HCT116 (cell line): ENCODE results near the gene CRYBG3. TPM values are rescaled to one million over a fixed set of nuclear protein-coding genes. Genes with fewer than 3 reads are reported as not detected.

Experiments
- ATAC-seq: fragments of 200-7000 bp; cut with Tn5 transposase; 2 replicates; pipeline ENCODE4 v1.9.1; 2020; ENCODE audit warnings: mild to moderate bottlenecking, moderate library complexity
- BruUV-seq: library from RNA; stranded (reverse); fragments of 400-500 nt; replicated peaks from 2 replicates; lab custom pipeline; 2021; lab: Mats Ljungman, UMichigan
- CTCF ChIA-PET: fragments of 300-600 bp; sonication (Branson Sonifier 250); formaldehyde crosslinking; loops from one replicate; lab custom pipeline; 2021; ENCODE audit warnings: antibody characterized with exemption; lab: Charles Lee
- POLR2A ChIA-PET: fragments of 300-600, 350-600 bp; sonication (Branson Sonifier 250); formaldehyde crosslinking; loops from one replicate; lab custom pipeline; 2021; ENCODE audit warnings: antibody characterized with exemption; lab: Charles Lee
- RAD21 ChIA-PET, 2 experiments: fragments of 300-600 bp; sonication (Branson Sonifier 250); formaldehyde crosslinking; loops; one replicate each; lab custom pipeline; 2023; ENCODE audit warnings: low total read pairs in 2 of 2; ENCODE audit not compliant: uncharacterized antibody in 2 of 2, unreplicated experiment in 2 of 2, low non-redundant PET in 1 of 2; lab: Charles Lee
- DNase-seq: peaks from one replicate; pipeline ENCODE4 v3.0.0-alpha.2; 2010; ENCODE audit warnings: low read depth, low spot score
- H2AFZ ChIP-seq: fragments of 200-600 bp; shearing (Covaris generic), sonication (generic); 2 replicates; pipeline ENCODE4 v1.6.1; 2017; ENCODE audit warnings: low read depth, mixed run types, mixed read lengths, antibody characterized with exemption, low read length; ENCODE audit not compliant: poor library complexity, severe bottlenecking
- H3K27ac ChIP-seq: 2 replicates; pipeline ENCODE4 v1.5.1; 2012; ENCODE audit warnings: low read depth, low read length
- H3K27me3 ChIP-seq: fragments of 200-600 bp; sonication (generic); 2 replicates; pipeline ENCODE4 v1.6.1; 2016; ENCODE audit warnings: mixed run types, low read length, mixed read lengths; ENCODE audit not compliant: insufficient read depth
- H3K36me3 ChIP-seq, 2 experiments: fragments of 200-500 bp in 1 of 2; fragments of 200-600 bp in 1 of 2; sonication (Bioruptor generic) in 1 of 2; sonication (generic) in 1 of 2; 2 replicates each; pipeline versions ENCODE4 v1.5.1 to v1.6.1; 2014 to 2016; ENCODE audit warnings: low read length in 2 of 2, inconsistent platforms in 1 of 2, mixed read lengths in 1 of 2, mixed run types in 1 of 2; ENCODE audit not compliant: insufficient read depth in 2 of 2, control insufficient read depth in 1 of 2
- H3K4me1 ChIP-seq, 2 experiments: fragments of 200-600 bp in 1 of 2; sonication (generic) in 1 of 2; 2 replicates each; pipeline versions ENCODE4 v1.5.1 to v1.6.1; 2012 to 2017; ENCODE audit warnings: low read length in 2 of 2, inconsistent platforms in 1 of 2, mild to moderate bottlenecking in 1 of 2, mixed read lengths in 1 of 2, mixed run types in 1 of 2, moderate library complexity in 1 of 2; ENCODE audit not compliant: insufficient read depth in 2 of 2, control insufficient read depth in 1 of 2
- H3K4me2 ChIP-seq: fragments of 200-600 bp; sonication (generic); 2 replicates; pipeline ENCODE4 v1.6.1; 2017; ENCODE audit warnings: mixed run types, low read length, mixed read lengths
- H3K4me3 ChIP-seq, 2 experiments: fragments of 200-600 bp in 1 of 2; sonication (generic) in 1 of 2; replicated peaks in 1 of 2; 2 replicates each; pipeline ENCODE4 v1.5.1; 2011 to 2016; ENCODE audit warnings: low read length in 2 of 2, control low read depth in 1 of 2, low read depth in 1 of 2, mild to moderate bottlenecking in 1 of 2, mixed read lengths in 1 of 2, mixed run types in 1 of 2
- H3K79me2 ChIP-seq: fragments of 200-600 bp; sonication (generic); 2 replicates; pipeline ENCODE4 v1.6.1; 2017; ENCODE audit warnings: mild to moderate bottlenecking, mixed run types, low read length, moderate library complexity, mixed read lengths; ENCODE audit not compliant: insufficient read depth
- H3K9ac ChIP-seq: fragments of 200-600 bp; sonication (generic); 2 replicates; pipeline ENCODE4 v1.6.1; 2016; ENCODE audit warnings: low read length, mixed read lengths
- H3K9me2 ChIP-seq: fragments of 200-600 bp; sonication (generic), shearing (Covaris generic); 2 replicates; pipeline ENCODE4 v1.6.1; 2017; ENCODE audit warnings: mixed run types, mild to moderate bottlenecking, moderate library complexity; ENCODE audit not compliant: insufficient read depth
- H3K9me3 ChIP-seq, 2 experiments: fragments of 200-500 bp in 1 of 2; fragments of 200-600 bp in 1 of 2; sonication (Bioruptor generic) in 1 of 2; sonication (generic) in 1 of 2; 2 replicates each; pipeline ENCODE4 v1.6.1; 2014 to 2017; ENCODE audit warnings: low read length in 2 of 2, mixed read lengths in 2 of 2, inconsistent platforms in 1 of 2, low read depth in 1 of 2, mild to moderate bottlenecking in 1 of 2, mixed run types in 1 of 2, moderate library complexity in 1 of 2; ENCODE audit not compliant: control insufficient read depth in 1 of 2, insufficient read depth in 1 of 2
- H4K20me1 ChIP-seq: fragments of 200-600 bp; sonication (generic), shearing (Covaris generic); 2 replicates; pipeline ENCODE4 v1.6.1; 2017; ENCODE audit warnings: mixed run types, mild to moderate bottlenecking, moderate library complexity; ENCODE audit not compliant: insufficient read depth
- ATF3 ChIP-seq: IDR thresholded peaks from 2 replicates; pipeline ENCODE4 v1.6.1; 2012
- CBX3 ChIP-seq: IDR thresholded peaks from 2 replicates; pipeline ENCODE4 v1.6.1; 2012; ENCODE audit warnings: low read depth
- CEBPB ChIP-seq: IDR thresholded peaks from 2 replicates; pipeline ENCODE4 v1.6.1; 2012; ENCODE audit warnings: low read depth
- ELF1 ChIP-seq: IDR thresholded peaks from 2 replicates; pipeline ENCODE4 v1.6.1; 2012; ENCODE audit warnings: low read depth, borderline replicate concordance
- EZH2 ChIP-seq: fragments of 200-600 bp; sonication (generic); IDR thresholded peaks from 2 replicates; pipeline ENCODE4 v1.6.1; 2017; ENCODE audit warnings: antibody characterized with exemption, mixed run types
- FOSL1 ChIP-seq: IDR thresholded peaks from 2 replicates; pipeline ENCODE4 v1.6.1; 2012; ENCODE audit warnings: low read depth
- JUND ChIP-seq: IDR thresholded peaks from 2 replicates; pipeline ENCODE4 v1.6.1; 2012
- MAX ChIP-seq: IDR thresholded peaks from 2 replicates; pipeline ENCODE4 v1.6.1; 2012
- POLR2A ChIP-seq: IDR thresholded peaks from 2 replicates; pipeline ENCODE4 v1.7.0; 2011; ENCODE audit warnings: borderline replicate concordance; ENCODE audit not compliant: insufficient read depth, insufficient read length; ENCODE audit errors: extremely low read depth
- RAD21 ChIP-seq: IDR thresholded peaks from 2 replicates; pipeline ENCODE4 v1.6.1; 2012; ENCODE audit warnings: low read depth, mild to moderate bottlenecking
- REST ChIP-seq: IDR thresholded peaks from 2 replicates; pipeline ENCODE4 v1.6.1; 2012; ENCODE audit warnings: low read depth
- SIN3A ChIP-seq: IDR thresholded peaks from 2 replicates; pipeline ENCODE4 v1.6.1; 2012; ENCODE audit warnings: low read depth
- SP1 ChIP-seq: IDR thresholded peaks from 2 replicates; pipeline ENCODE4 v1.6.1; 2012; ENCODE audit warnings: low read depth
- SRF ChIP-seq: IDR thresholded peaks from 2 replicates; pipeline ENCODE4 v1.6.1; 2012; ENCODE audit warnings: low read depth
- ZFX ChIP-seq: fragments of 450-650 bp; IDR thresholded peaks from 2 replicates; pipeline ENCODE4 v1.6.1; 2017
- ZNF274 ChIP-seq: fragments of 200-500 bp; sonication (Bioruptor generic); IDR thresholded peaks from 2 replicates; pipeline ENCODE4 v1.6.1; 2014; ENCODE audit warnings: mild to moderate bottlenecking, low read depth, low read length, inconsistent platforms
- intact Hi-C: fragments of 100-400 bp; cut with micrococcal nuclease; formaldehyde crosslinking; loops from 2 replicates; pipeline ENCODE4 v1.10.0; 2022
- total RNA-seq: library from RNA; stranded (reverse); gene quantifications from one replicate; pipeline ENCODE4 v1.2.1, GENCODE V29; 2021; ENCODE audit not compliant: unreplicated experiment

CRYBG3 gene
- total RNA-seq, 1 experiment from 2014 or later, result 7.5 TPM

- POLR2A ChIA-PET, result no interaction called here
- Histone ChIP-seq H3K27ac (no peak overlapping the region), H2AFZ (no peak overlapping the region), H3K36me3 (no peaks in the 10 kb centered on the region), H3K9me3 (no peaks in the 10 kb centered on the region), H3K79me2 (no peaks in the 10 kb centered on the region), H3K9me2 (no peaks in the 10 kb centered on the region)
- no peak for DNase-seq
- TF ChIP-seq ZFX (no peak), JUND (no peak), SRF (no peak), FOSL1 (no peak), POLR2A (no peak), SIN3A (no peak)
- TF ChIP-seq, all 23 proteins: peak for 0
- Histone ChIP-seq H3K4me2 (no peak overlapping the region), H3K9ac (no peak overlapping the region), H3K27me3 (no peaks in the 10 kb centered on the region), H4K20me1 (no peaks in the 10 kb centered on the region), H3K4me1 (no peaks in the 10 kb centered on the region), H3K4me3 (no peak overlapping the region)
- intact Hi-C loops, result loop anchor here (10.0 kb wide), 1 partner anchor 56 kb away; no protein-coding TSS in a partner anchor
- ChIA-PET RAD21 (no interaction called here), CTCF (no interaction called here)
- BruUV-seq, result no TSS peak
- no peak for ATAC-seq
Measured at GRCh38 chr3:97838393-97838792, 16.6 kb downstream of the CRYBG3 start.

- Histone ChIP-seq H3K4me1 (no peaks in the 10 kb centered on the region), H3K4me2 (no peak overlapping the region)
- CTCF ChIA-PET, result no interaction called here
- intact Hi-C loops, result loop anchor here (10.0 kb wide), 1 partner anchor 55 kb away; no protein-coding TSS in a partner anchor
- RAD21 ChIA-PET, result no interaction called here
- TF ChIP-seq ATF3 (no peak), SP1 (no peak), CBX3 (no peak), CEBPB (no peak), RAD21 (no peak), SRF (no peak), ELF1 (no peak), ZNF274 (no peak), POLR2A (no peak), EZH2 (no peak), ZFX (no peak), FOSL1 (no peak), MAX (no peak), REST (no peak), SIN3A (no peak)
- TF ChIP-seq, all 23 proteins: peak for 0
- Histone ChIP-seq H3K9ac (no peak overlapping the region), H3K36me3 (no peaks in the 10 kb centered on the region), H2AFZ (no peak overlapping the region), H3K27me3 (no peaks in the 10 kb centered on the region), H3K79me2 (no peaks in the 10 kb centered on the region), H3K27ac (no peak overlapping the region), H4K20me1 (no peaks in the 10 kb centered on the region), H3K4me3 (no peak overlapping the region), H3K9me3 (no peaks in the 10 kb centered on the region), H3K9me2 (no peaks in the 10 kb centered on the region)
- ATAC-seq, result no peak
- POLR2A ChIA-PET, result interaction anchor here (1.0 kb wide), 1 partner anchor 74 kb away, joined by 3 read pairs; no protein-coding TSS in a partner anchor
- BruUV-seq, result no TSS peak
- DNase-seq, result no peak
Measured at GRCh38 chr3:97839944-97840343, 18.1 kb downstream of the CRYBG3 start.
